Panc1 (cell line): ENCODE measurements around the gene BRAF. TPM values are rescaled to one million over a fixed set of nuclear protein-coding genes. Genes with fewer than 3 reads are reported as not detected.

Experiments
- ATAC-seq: fragments of 200-7000 bp; cut with Tn5 transposase; 2 replicates; pipeline ENCODE4 v1.9.1; 2020; ENCODE audit warnings: mild to moderate bottlenecking, moderate library complexity
- BruUV-seq: library from RNA; stranded (reverse); fragments of 400-500 nt; replicated peaks from 2 replicates; lab custom pipeline; 2021; lab: Mats Ljungman, UMichigan
- CTCF ChIA-PET: fragments of 300-600 bp; sonication (Branson Sonifier 250); formaldehyde crosslinking; loops from one replicate; lab custom pipeline; 2022; ENCODE audit warnings: antibody characterized with exemption; lab: Charles Lee
- POLR2A ChIA-PET: fragments of 300-600 bp; sonication (Branson Sonifier 250); formaldehyde crosslinking; loops from one replicate; lab custom pipeline; 2022; ENCODE audit warnings: antibody characterized with exemption; lab: Charles Lee
- DNase-seq: peaks from one replicate; pipeline ENCODE4 v3.0.0-alpha.2; 2010; ENCODE audit warnings: low read depth, low spot score
- H3K27ac ChIP-seq: 2 replicates; pipeline ENCODE4 v1.5.1; 2011; ENCODE audit warnings: mild to moderate bottlenecking, low read length, inconsistent platforms
- H3K27me3 ChIP-seq: fragments of 200-500 bp; sonication (Bioruptor generic); 2 replicates; pipeline ENCODE4 v1.6.0; 2014; ENCODE audit warnings: low read length, inconsistent platforms; ENCODE audit not compliant: control insufficient read depth, insufficient read depth
- H3K36me3 ChIP-seq: fragments of 200-500 bp; sonication (Bioruptor generic); 2 replicates; pipeline ENCODE4 v1.5.1; 2014; ENCODE audit warnings: inconsistent platforms, mild to moderate bottlenecking, low read length, moderate library complexity; ENCODE audit not compliant: control insufficient read depth, insufficient read depth
- H3K4me1 ChIP-seq: 2 replicates; pipeline ENCODE4 v1.5.1; 2011; ENCODE audit warnings: inconsistent platforms, mild to moderate bottlenecking, low read length, moderate library complexity; ENCODE audit not compliant: control insufficient read depth, insufficient read depth
- H3K4me3 ChIP-seq, 2 experiments: 2 replicates each; pipeline ENCODE4 v1.5.1; 2011 to 2012; ENCODE audit warnings: low read depth in 2 of 2, low read length in 2 of 2, mild to moderate bottlenecking in 2 of 2, inconsistent platforms in 1 of 2, moderate library complexity in 1 of 2
- H3K9me3 ChIP-seq: fragments of 200-500 bp; sonication (Bioruptor generic); 2 replicates; pipeline ENCODE4 v1.5.1; 2014; ENCODE audit warnings: low read depth, mild to moderate bottlenecking, inconsistent platforms, low read length, moderate library complexity; ENCODE audit not compliant: control insufficient read depth, insufficient read depth
- POLR2AphosphoS5 ChIP-seq: IDR thresholded peaks from 2 replicates; pipeline ENCODE4 v1.6.1; 2012; ENCODE audit warnings: mild to moderate bottlenecking, low read depth, low read length, moderate library complexity
- SIN3A ChIP-seq: IDR thresholded peaks from 2 replicates; pipeline ENCODE4 v1.6.1; 2012; ENCODE audit warnings: low read depth, mild to moderate bottlenecking, low read length, moderate library complexity, borderline replicate concordance; ENCODE audit not compliant: insufficient read depth
- TCF7L2 ChIP-seq: IDR thresholded peaks from 2 replicates; pipeline ENCODE4 v1.6.1; 2011; ENCODE audit warnings: mild to moderate bottlenecking, low read depth, low read length, inconsistent platforms
- in situ Hi-C: cut with HindIII; loops from 2 replicates; pipeline ENCODE4 v1.10.0; 2016; ENCODE audit warnings: low sequenced_read_pairs, low pct_unique_long_range_greater_than_20kb
- intact Hi-C: fragments of 100-400 bp; cut with micrococcal nuclease; formaldehyde crosslinking; loops from one replicate; pipeline ENCODE4 v1.10.0; 2022; ENCODE audit not compliant: unreplicated experiment
- total RNA-seq: library from RNA; stranded (reverse); gene quantifications from one replicate; pipeline ENCODE4 v1.2.1, GENCODE V29; 2021; ENCODE audit not compliant: unreplicated experiment
- TF ChIP-seq, protein P1 (sequence below), 2 experiments: IDR thresholded peaks; 2 replicates each; pipeline ENCODE4 v1.6.1; 2011 to 2012; ENCODE audit warnings: low read depth in 2 of 2, control low read depth in 1 of 2, low read length in 1 of 2, mild to moderate bottlenecking in 1 of 2, moderate library complexity in 1 of 2; ENCODE audit not compliant: insufficient read depth in 1 of 2
- TF ChIP-seq, protein P2 (sequence below): fragments of 450-650 bp; IDR thresholded peaks from 2 replicates; pipeline ENCODE4 v1.5.1; 2017; ENCODE audit warnings: mild to moderate bottlenecking

Gene BRAF
- total RNA-seq, 1 experiment from 2014 or later, result 26.3 TPM

DNA sequence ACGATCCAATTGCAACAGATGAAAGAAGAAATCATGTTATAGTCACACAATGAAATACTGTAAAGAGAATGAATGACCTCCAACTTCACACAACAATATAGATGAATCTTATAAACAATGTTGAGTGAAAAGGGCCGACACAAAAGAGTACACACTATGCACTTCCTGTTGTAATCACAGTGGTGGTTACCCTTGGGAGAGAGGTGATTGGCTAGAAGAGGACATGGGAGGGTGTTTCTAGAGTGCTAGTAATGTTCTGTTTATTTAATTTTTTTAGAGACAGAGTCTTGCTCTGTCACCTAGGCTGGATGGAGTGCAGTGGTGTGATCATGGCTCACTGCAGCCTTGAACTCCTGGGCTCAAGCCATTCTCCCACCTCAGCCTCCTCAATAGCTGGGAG is 145.8 kb downstream of the BRAF start:
- intact Hi-C loops, result no loop called here
- ATAC-seq, result no peak
- peaks cover 21% of the 10 kb centered on the region for H3K36me3 ChIP-seq
- H3K27me3 ChIP-seq, result no peaks in the 10 kb centered on the region
- H3K9me3 ChIP-seq, result no peaks in the 10 kb centered on the region
- in situ Hi-C loops, result no loop called here
- H3K4me3 ChIP-seq, result no peak overlapping the region
- ChIA-PET CTCF (no interaction called here), POLR2A (no interaction called here)
- no TSS peak for BruUV-seq
- no peak for DNase-seq
- TF ChIP-seq POLR2AphosphoS5, result no peak
- no peak for TF ChIP-seq TCF7L2
- TF ChIP-seq, protein P1, sequence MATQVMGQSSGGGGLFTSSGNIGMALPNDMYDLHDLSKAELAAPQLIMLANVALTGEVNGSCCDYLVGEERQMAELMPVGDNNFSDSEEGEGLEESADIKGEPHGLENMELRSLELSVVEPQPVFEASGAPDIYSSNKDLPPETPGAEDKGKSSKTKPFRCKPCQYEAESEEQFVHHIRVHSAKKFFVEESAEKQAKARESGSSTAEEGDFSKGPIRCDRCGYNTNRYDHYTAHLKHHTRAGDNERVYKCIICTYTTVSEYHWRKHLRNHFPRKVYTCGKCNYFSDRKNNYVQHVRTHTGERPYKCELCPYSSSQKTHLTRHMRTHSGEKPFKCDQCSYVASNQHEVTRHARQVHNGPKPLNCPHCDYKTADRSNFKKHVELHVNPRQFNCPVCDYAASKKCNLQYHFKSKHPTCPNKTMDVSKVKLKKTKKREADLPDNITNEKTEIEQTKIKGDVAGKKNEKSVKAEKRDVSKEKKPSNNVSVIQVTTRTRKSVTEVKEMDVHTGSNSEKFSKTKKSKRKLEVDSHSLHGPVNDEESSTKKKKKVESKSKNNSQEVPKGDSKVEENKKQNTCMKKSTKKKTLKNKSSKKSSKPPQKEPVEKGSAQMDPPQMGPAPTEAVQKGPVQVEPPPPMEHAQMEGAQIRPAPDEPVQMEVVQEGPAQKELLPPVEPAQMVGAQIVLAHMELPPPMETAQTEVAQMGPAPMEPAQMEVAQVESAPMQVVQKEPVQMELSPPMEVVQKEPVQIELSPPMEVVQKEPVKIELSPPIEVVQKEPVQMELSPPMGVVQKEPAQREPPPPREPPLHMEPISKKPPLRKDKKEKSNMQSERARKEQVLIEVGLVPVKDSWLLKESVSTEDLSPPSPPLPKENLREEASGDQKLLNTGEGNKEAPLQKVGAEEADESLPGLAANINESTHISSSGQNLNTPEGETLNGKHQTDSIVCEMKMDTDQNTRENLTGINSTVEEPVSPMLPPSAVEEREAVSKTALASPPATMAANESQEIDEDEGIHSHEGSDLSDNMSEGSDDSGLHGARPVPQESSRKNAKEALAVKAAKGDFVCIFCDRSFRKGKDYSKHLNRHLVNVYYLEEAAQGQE (IDR thresholded peaks at IDR 0.05; ENCODE audit: insufficient read depth in 1 of 2, low read depth in 2 of 2, low read length in 1 of 2), result no peak
- TF ChIP-seq SIN3A, result no peak
- TF ChIP-seq, protein P2, sequence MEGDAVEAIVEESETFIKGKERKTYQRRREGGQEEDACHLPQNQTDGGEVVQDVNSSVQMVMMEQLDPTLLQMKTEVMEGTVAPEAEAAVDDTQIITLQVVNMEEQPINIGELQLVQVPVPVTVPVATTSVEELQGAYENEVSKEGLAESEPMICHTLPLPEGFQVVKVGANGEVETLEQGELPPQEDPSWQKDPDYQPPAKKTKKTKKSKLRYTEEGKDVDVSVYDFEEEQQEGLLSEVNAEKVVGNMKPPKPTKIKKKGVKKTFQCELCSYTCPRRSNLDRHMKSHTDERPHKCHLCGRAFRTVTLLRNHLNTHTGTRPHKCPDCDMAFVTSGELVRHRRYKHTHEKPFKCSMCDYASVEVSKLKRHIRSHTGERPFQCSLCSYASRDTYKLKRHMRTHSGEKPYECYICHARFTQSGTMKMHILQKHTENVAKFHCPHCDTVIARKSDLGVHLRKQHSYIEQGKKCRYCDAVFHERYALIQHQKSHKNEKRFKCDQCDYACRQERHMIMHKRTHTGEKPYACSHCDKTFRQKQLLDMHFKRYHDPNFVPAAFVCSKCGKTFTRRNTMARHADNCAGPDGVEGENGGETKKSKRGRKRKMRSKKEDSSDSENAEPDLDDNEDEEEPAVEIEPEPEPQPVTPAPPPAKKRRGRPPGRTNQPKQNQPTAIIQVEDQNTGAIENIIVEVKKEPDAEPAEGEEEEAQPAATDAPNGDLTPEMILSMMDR, result no peak
- H3K4me1 ChIP-seq, result no peaks in the 10 kb centered on the region
- no peak overlapping the region for H3K27ac ChIP-seq

DNA sequence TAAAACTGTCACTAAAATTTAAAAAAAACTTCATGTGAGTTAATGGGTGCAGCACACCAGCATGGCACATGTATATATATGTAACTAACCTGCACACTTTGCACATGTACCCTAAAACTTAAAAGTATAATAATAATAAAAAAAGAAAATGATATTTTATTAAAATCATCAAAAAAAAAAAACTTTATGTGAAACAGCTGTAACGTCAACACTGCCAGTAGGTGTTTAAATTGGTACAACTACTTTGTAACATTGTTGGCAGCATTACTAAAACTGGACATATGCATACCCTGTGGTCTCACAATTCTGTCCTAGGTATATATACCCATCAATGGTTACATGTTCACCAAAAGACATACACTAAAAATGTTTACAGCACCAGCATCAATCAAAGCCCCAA is 146.2 kb downstream of the BRAF start:
- Histone ChIP-seq H3K4me1 (no peaks in the 10 kb centered on the region), H3K4me3 (no peak overlapping the region), H3K9me3 (no peaks in the 10 kb centered on the region), H3K27me3 (no peaks in the 10 kb centered on the region), H3K36me3 (peaks cover 21% of the 10 kb centered on the region), H3K27ac (no peak overlapping the region)
- POLR2A ChIA-PET, result no interaction called here
- TF ChIP-seq POLR2AphosphoS5, result no peak
- TF ChIP-seq, protein P1 (IDR thresholded peaks at IDR 0.05; ENCODE audit: insufficient read depth in 1 of 2, low read depth in 2 of 2, low read length in 1 of 2), result no peak
- TF ChIP-seq, protein P2, result no peak
- TF ChIP-seq TCF7L2, result no peak
- TF ChIP-seq SIN3A, result no peak
- ATAC-seq (no peak), DNase-seq (no peak)
- intact Hi-C loops (no loop called here), in situ Hi-C loops (no loop called here)
- BruUV-seq, result no TSS peak
- CTCF ChIA-PET, result no interaction called here
